Measurements from ENCODE around the gene CACNA2D3.

The CACNA2D3 gene

GRCh38 chr3:54712539-54712938, 590.2 kb downstream of the CACNA2D3 start:
- no peak for DNase-seq

- no peak for DNase-seq
Observed at GRCh38 chr3:54713031-54713430, 590.7 kb downstream of the CACNA2D3 start.

- DNase-seq, result no peak
Observed at GRCh38 chr3:54713455-54713854, 591.1 kb downstream of the CACNA2D3 start.

- DNase-seq, result no peak
Observed at GRCh38 chr3:54714035-54714434, 591.7 kb downstream of the CACNA2D3 start.

- no peak for DNase-seq
Observed at GRCh38 chr3:54717506-54717905, 595.2 kb downstream of the CACNA2D3 start.

- no peak for DNase-seq
Observed at GRCh38 chr3:54719914-54720313, 597.6 kb downstream of the CACNA2D3 start.

GRCh38 chr3:54720604-54721003, 598.3 kb downstream of the CACNA2D3 start:
- no peak for DNase-seq

GRCh38 chr3:54731732-54732445, 609.5 kb downstream of the CACNA2D3 start:
- no peak for DNase-seq

- no peak for DNase-seq
Observed at GRCh38 chr3:54733106-54734006, 611.0 kb downstream of the CACNA2D3 start.

- no peak for DNase-seq
Observed at GRCh38 chr3:54736459-54736858, 614.1 kb downstream of the CACNA2D3 start.

- DNase-seq, result no peak
Observed at GRCh38 chr3:54743755-54744154, 621.4 kb downstream of the CACNA2D3 start.

GRCh38 chr3:54744291-54744690, 621.9 kb downstream of the CACNA2D3 start:
- no peak for DNase-seq

- no peak for DNase-seq
Observed at GRCh38 chr3:54745843-54746242, 623.5 kb downstream of the CACNA2D3 start.

- no peak for DNase-seq
Observed at GRCh38 chr3:54746722-54747121, 624.4 kb downstream of the CACNA2D3 start.

GRCh38 chr3:54755756-54756155, 633.4 kb downstream of the CACNA2D3 start:
- no peak for DNase-seq

- DNase-seq, result no peak
Observed at GRCh38 chr3:54756330-54756731, 634.0 kb downstream of the CACNA2D3 start.

- DNase-seq, result no peak
Observed at GRCh38 chr3:54758461-54758860, 636.1 kb downstream of the CACNA2D3 start.

- no peak for DNase-seq
Observed at GRCh38 chr3:54759166-54759565, 636.8 kb downstream of the CACNA2D3 start.

GRCh38 chr3:54760201-54760600, 637.8 kb downstream of the CACNA2D3 start:
- DNase-seq, result no peak

GRCh38 chr3:54761637-54762036, 639.3 kb downstream of the CACNA2D3 start:
- no peak for DNase-seq

GRCh38 chr3:54764911-54765310, 642.6 kb downstream of the CACNA2D3 start:
- no peak for DNase-seq

- no peak for DNase-seq
Observed at GRCh38 chr3:54771050-54771449, 648.7 kb downstream of the CACNA2D3 start.

- no peak for DNase-seq
Observed at GRCh38 chr3:54772051-54772450, 649.7 kb downstream of the CACNA2D3 start.

- no peak for DNase-seq
Observed at GRCh38 chr3:54772746-54773145, 650.4 kb downstream of the CACNA2D3 start.
